GM21515 (cell line): Measurements from ENCODE around the gene RBBP8NL.

Experiments used
- ATAC-seq: cut with Tn5 transposase; IDR thresholded peaks from one replicate; pipeline ENCODE4 v1.9.1; 2021; ENCODE audit not compliant: unreplicated experiment

Gene RBBP8NL

DNA sequence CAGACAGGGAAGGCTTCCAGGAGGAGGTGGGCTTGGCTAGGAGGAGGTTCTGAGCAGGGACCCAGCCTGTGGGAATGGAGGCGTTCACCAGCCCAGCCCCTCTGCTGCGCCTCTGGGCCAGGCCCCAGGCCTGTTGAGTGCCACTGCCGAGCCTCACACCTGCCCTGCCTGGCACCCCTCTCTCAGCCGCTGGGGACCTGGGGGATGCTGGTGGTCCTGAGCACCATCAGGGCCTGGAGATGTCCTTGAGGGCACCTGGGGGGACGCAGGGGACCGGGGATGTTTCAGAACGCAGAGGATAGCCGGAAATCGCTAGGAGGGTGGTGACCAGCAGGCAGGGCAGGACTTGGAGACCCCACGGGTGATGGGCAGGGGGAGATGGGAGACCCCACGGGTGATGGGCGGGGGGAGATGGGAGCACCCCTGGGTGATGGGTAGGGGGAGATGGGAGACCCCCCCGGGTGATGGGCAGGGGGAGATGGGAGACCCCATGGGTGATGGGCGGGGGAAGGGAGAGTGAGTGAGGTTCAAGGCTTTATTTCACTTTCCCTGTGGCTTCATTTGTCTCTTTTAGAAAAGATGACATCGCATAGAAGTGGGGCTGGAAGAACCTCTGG is 35.7 kb upstream of the RBBP8NL start:
- no peak for ATAC-seq

DNA sequence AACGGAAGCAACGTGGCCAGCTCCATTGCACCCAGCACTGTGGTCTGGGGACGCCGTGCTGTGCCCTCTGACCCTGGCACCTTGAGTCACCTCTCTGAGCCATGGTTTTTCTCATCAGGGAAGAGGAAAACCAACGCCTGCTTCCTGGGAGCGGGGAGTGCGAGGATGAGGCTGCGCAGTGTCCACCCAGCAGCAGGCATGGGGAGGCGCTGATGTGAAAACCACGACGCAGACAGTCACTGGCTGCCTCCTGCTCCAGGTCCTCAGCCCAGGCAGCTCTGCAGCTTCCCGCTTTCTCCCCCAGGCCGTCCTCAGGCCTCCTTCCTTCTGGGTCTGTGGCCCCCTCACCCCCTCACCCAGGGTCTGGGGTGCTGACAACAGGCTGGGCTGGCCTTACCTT is 34.5 kb upstream of the RBBP8NL start:
- no peak for ATAC-seq

DNA sequence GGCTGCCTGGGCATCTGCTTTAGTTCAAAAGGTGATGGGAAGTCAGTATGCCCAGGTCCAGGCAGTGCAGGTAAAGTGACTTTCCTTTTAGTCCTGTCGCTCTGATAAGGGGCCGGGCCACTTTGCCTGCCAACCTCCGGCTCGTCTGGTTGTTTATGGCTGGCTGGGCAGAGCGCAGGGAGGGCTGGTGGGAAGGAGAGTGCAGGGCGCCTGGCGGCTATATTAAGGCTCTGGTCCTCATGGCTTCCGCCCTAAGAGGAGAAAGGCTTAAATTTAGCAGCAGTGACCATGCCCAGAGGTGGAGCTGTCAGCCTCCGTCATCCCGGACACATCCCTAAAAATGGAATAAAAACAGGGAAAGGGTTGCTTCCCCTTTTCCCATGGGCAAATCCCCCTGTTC is 33.8 kb upstream of the RBBP8NL start:
- no peak for ATAC-seq

DNA sequence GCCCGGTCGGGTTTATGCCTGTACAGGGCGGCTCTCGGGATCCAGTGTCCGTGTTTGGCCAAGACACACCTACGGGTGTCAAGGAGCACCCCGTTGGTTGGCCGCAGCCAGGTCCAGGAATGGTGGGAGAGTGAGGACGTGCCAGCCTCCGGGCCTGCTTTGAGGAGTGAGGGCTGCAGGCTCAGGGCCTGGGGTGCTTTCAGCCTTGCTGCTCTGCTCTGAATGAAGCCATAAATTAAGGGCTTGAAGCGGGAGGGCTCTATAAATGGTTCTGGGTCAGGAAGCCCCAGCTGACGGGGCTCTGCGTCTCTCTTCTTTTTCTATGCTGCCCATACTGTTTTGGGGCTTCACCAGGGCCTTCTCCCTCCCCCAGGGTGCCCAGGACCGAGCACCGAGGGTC is 33.3 kb upstream of the RBBP8NL start:
- no peak for ATAC-seq

DNA sequence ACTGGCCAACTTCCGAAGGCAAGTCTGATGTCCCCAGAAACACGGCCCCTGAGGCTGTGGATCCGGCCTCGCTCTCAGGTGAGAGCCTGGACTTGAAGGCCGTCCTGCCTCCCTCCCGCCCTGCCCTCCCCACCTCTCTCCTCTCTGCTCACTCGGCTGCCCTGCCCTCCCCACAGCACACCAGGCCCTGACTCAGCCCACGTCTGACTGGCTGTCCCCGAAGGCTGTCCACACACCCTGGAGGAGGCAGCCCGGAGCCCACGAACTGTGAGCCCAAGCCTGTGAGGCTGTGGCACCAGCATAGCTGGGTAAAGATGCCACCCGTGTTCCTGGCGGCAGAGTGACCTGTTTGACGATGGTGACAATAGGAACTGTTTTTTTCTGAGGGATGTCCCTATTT is 32.1 kb upstream of the RBBP8NL start:
- no peak for ATAC-seq

DNA sequence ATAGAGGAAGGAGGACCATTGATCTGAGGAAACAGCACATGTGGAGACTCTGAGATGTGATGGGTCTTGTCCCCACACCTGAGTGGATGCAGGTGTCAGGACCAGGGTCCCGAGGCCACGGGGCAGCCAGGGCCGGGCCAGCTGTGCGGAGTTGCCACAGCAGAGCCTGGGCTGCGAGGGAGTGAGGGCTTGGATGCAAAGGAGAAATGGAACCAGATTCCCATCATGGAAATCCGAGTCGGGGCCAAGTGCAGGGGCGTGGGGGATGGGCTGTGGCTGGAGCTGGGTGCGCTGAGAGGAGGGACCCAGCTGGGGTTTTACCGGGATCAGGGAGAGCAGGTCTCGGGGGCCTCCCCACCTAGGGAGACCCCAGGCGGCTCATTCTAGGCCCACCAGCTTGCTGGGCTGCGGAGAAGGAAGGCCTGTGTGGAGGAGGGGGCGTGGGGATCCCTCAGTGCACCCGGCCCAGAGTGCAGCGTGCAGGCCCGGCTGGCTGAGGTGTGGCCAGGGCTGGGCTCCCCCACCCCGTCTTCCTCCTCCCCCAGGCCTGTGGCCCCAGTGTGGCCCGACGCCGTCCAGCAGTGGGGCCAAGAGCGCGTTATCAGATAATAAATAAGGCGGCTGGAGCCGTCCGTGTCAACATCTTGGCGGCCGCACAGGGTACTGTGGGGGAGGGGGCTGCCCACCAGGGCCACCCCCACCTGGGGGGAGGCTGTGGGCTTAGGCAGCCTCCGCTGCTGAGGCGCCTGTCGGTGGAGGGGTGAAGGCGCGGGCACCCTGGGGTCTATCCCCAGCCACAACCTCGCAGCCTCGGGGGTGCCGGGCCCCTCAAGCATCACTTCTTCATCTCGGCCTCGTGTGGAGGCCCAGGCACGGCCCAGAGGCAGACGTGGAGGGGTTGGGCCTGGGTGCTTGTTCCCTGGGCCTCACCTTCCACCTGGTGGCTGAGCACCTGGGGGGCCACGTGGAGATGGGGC is 31.2 kb upstream of the RBBP8NL start:
- ATAC-seq = no peak

DNA sequence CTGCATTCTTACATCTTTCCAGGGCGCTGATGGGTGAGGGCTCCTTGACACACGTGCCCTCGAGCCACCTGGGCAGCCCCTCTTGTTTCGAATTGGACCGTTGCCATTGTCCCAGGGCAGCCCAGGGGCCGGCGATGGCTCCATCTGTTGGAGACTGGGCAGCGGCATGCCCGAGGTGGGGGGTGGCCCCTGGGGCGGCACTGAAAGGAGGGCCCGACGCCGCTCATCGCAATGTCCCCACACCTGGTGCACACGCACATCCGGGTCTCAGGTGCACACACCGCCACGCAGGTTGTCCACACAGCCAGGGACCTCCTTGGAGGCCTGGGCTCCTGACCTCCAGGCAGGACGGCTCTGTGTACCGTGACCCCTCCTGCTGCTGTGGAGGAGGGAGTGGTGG is 30.5 kb upstream of the RBBP8NL start:
- ATAC-seq = no peak

DNA sequence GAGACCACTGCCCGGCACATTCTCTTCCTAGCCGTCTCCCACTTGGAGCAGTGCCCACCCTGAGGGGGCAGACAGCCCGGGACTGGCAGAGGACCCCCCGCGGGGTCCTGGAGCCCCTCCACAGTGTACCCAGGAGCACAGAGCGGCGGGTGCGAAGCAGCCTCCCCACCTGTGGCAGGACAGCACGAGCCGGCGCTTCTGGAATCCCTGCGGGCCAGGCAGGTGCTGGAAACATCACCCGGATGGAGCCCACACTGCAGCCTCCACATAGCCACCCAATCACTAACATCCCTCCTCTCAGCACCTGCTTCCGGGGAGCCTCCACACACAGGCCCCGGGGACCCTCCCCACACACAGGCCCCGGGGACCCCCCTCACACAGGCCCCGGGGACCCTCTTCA is 29.8 kb upstream of the RBBP8NL start:
- no peak for ATAC-seq

DNA sequence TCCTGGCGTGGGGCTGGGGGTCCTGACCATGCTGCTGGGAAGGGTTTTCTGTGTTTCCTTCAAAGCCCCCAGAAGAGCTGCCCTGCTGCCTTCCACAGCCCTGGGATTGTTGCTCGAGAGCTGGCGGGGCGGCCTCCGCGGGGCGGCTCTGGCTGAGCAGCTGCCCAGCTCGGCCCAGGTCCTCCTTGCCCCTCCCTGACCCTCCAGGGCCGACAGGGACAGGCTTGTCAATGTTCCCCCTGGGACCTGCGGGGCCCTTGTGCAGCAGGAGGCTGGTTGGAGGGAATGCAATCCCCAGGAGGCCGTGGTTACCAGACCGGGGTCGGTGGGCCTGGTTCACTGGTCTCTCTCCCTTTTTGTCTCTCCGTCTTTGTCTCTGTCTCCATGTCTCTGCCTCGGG is 28.6 kb upstream of the RBBP8NL start:
- ATAC-seq = no peak

DNA sequence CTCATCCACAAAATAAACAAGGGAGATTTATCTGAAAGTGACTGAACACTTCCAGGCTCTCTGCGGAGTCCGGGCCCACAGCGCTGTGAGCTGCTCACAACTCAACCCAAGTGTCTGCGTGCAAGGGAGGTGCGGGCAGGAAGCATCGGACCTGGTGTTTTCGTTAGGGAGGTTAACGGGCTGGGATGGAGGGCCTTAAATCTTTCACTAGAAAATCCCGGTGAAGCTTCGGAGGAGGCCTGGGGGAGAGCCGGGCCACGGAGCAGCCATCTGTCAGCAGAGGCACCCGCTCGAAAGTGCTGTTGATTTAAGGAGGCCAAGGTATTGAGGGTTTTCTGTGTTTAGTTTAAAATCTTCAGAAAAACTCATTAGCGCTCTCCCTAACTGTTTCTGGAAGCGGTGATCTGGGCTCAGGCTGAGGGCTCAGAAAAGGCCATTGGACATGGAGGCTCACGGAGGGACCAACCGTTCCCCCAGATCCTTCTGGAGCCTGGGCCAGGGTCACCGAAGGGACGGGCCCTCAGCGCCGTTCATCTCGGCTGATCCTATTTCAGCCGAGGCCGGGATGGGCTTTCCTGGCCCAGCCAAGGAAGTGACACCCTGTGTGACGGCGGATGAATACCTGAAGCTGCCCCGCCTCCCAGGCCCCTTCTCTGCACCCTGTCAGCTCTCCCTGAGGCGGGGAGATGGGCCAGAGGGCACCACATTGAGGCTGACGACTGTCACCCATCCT is 27.7 kb upstream of the RBBP8NL start:
- no peak for ATAC-seq

DNA sequence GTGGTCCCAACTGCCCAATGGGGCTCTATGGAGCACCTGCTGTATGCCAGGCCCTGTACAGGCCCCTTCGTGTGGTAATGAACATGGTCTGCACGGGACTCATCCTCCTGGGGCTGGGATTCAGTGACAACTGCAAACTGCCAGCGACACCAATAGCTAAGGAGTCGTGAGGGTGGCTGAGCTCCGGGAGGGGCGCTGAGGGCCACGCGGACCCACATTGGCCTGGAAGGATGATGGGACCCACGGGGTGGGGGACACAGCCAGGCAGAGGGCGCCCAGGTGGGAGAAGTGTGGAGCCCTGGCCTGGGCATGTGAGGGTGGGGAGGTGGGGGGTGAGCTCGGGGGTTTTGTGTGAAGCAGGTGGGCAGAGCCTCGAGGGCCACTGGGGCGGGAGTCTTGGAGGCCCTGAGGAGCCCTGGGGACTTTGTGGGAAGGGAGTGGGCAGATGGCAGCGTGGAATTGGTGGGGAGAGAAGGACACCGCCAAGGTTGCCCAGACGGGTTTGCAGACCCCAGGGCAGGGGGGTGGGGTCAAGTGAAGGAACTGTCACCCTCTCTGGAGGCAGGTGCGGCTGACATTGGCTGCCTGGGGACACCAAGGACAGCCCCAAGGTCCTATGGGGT is 26.0 kb upstream of the RBBP8NL start:
- no peak for ATAC-seq

DNA sequence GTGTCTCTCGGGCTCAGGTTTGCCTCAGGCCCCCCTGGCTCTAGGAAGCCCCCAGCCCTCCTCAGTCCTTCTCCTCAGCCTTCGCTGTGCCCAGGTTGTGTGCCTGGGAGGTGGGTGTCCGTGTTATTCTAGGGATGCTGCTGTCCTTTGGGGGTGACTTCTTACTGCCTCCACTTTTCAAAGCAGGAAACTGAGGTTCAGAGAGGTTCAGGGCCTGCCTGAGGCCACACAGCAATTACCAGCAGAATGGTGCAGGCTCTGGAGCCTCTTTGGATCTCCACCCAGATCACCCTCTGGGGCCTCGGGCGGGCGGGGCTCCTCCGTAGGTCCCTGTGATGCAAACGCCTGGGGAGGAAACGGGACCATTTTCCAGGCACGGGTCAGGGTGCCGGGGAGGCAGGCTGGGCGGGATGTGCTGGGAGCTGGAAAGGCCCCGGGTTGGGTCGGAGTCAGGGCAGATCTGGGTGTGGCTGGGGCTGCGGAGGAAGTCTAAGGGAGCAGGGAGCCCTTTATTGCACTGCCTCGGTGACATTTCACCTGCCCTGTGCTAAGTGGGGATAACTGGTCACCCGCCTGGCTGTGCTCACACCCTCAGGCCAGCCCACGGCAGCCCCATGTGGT is 25.2 kb upstream of the RBBP8NL start:
- no peak for ATAC-seq

DNA sequence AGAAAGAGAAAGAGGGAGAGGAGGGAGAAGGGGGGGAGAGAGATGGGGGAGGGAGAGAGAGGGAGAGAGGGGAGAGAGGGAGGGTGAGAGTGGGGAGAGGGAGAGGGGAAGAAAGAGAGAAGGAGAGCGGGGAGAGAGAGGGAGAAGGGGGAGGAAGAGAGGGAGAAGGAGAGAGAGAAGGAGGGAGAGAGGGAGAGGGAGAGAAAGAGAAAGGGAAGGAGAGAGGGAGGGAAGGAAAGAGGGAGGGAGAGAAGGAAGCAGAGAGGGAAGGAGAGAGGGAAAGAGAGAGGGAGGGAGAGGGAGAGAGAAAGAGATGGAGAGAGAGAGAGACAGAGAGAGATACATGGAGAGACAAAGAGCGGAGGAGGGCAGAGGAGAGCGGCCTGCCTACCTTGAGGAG is 24.6 kb upstream of the RBBP8NL start:
- ATAC-seq = no peak

DNA sequence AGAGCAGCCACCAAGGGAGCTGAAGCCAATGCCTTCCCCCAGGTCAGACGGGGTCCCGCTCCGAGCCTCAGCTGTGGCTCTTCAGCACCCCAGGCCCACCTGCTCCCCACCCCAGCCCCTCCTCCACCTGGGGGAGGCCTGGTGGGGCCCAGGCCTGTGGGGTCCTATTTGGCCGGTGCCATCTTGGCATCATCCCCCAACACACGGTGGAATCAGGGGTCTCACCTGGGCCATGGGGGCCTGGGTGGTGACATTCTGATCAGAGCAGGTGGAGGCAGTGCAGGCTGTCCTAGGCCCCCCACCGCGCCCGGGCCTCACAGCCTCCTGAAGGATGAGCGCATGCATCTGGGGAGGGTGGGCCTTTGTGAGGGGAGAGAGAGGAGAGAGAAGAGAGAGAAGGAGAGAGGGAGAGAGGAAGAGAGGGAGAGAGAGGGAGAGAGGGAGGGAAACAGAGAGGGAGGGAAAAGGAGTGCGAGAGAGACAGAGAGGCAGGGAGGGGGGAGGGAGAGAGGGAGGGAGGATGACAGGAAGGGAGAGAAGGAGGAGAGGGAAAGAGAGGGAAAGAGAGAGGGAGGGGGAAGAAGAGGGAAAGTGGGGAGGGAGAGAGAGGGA is 23.9 kb upstream of the RBBP8NL start:
- no peak for ATAC-seq

DNA sequence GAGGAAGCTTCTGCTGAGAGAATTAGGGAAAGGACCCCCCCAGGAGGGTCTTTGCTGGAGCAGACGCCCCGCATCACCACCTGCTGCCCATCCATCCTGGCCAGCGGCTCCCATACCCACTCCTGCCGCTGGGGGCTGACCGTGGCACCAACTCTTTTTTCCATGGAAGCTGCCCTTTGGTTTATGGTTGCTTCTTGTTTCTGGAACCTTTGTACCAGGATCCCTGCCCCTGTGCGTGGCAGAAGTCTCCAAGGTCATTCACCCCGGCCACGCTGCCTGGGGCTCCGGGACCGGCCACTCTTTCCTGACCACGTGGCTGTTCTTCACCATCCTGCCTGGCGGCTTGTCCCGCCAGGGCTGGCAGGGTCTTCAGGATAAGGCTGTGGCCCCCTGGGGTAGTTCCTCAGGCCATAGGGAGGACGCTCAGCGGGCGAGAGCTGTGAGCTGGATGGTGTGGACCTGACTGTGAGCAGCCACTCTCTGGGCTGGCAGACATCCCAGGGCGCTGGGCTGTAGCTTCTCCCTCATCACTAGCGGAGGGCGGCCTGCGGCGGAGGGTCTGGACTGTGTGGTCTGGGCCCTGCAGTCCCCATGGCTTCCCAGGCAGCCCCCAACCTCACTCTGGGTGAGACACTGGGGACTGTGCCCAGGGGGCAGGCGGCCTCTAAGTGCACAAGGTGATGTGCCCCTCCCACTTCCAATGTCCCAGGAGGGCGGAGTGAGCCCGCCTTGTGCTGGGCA is 22.8 kb upstream of the RBBP8NL start:
- no peak for ATAC-seq

DNA sequence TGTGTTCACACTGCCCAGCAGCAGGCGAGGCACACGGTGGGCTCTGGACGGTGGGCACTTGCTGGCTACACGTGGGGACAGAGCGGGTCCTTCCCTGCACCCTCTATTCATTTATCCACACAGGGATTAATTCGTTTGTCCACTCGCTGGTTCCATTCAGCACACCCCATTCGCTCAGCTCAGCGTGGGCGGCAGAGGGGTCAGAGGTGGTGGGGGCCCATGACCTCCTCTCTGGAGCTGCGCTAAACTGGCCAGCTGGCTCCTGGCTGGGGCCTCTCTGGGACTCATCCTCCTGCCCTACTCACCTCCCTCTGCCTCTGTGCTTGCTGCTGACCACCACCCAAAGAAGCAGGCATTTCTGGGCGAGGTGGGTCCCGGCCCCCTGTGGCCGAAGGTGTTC is 21.4 kb upstream of the RBBP8NL start:
- no peak for ATAC-seq

DNA sequence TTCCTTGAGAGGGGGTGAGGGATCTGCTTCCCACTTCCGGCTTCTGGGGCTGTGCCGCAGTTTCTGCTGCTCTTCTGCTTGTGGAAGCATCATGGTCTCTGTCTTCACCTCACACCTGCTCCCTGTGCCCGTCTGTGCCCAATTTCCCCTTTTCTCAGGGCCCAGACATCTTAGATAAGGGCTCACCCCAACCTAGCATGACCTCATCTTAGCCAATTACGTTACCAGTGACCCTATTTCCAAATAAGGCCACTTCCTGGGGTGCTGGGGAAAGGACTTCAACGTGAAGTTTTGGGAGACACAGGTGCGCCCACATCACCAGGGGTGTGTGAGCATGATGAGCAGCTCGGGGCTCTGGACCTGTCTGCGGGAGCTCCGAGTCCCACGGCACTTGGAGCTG is 20.7 kb upstream of the RBBP8NL start:
- no peak for ATAC-seq

DNA sequence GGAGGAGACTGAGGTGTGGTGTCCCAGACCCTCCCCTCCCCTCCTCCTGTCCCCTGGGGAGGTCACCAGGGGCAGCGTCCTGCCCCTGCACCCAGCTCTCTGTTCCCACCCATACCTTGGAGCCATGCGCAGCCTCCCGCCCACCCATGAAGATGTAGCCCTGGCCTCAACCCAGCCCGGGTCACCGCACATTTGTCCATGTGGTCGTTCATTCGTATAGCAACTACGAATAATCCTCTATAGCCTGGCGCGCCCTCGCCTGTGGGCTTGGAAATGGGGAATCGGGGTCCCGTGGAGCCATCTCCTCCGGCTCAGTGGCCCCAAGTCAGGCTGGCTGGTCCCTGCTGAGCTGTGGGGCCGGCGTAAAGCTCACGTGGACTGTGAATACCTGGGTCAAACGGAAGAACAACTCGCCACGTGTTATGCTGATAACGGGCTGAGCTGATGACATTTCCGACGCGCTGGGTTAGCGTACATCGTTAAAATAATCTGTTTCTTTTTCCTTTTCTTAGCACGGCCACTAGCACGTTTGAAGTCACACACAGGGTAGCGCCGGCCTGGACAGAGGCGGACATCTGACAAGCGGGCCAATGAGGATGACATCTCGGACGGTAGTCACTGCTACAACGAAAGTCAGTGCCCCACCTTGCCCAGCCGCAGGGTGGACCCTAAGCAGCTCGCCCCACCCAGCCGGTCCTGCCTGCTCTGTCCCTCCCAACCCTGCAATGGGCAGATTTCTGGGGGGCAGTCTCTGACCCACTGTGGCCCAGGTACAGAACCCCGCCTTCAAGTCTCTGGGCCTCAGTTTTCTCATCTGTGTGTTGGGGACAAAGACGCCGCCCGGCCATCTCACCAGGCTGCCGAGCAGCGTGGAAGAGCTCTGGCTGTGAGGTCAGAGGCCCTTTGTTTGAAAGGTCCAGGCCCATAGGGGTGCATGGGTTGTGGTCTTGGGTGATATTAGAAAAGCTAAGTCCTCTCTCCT is 19.8 kb upstream of the RBBP8NL start:
- ATAC-seq = no peak

DNA sequence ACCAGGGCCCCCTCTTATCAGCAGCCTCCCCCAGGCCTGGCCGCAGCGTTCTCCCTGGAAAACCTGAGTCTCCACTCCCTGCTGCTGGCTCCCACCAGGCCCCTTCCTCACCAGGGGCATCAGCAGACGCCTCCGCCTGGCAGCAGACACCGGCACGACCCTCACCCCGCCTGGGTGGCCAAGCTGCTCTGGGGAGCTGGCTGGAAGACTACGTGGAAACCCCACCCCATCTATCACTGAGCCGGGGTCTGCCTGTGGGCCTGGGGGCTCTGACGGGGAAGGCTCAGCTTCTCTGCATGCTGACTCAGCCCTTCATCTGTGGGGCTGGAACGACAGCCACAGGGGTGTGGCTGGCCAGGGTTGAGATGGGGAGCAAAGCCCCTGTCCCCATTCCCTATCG is 19.1 kb upstream of the RBBP8NL start:
- no peak for ATAC-seq
